H1 (cell line): ENCODE data around the gene CARD18. TPM values are rescaled to one million over a fixed set of nuclear protein-coding genes. Genes with fewer than 3 reads are reported as not detected.

Experiments used
- CTCF ChIA-PET: fragments of 300-600 bp; sonication (Branson Sonifier 250); formaldehyde crosslinking; loops from one replicate; lab custom pipeline; 2021; ENCODE audit not compliant: partially characterized antibody; lab: Charles Lee
- POLR2A ChIA-PET: fragments of 300-600 bp; sonication (Branson Sonifier 250); formaldehyde crosslinking; loops from one replicate; lab custom pipeline; 2021; ENCODE audit warnings: inconsistent platforms; ENCODE audit not compliant: partially characterized antibody; lab: Charles Lee
- DNase-seq, 2 experiments: peaks; one replicate each; pipeline versions ENCODE4 v3.0.0 to v3.0.0-alpha.2; 2010 to 2022; ENCODE audit warnings: low spot score in 2 of 2, low read depth in 1 of 2, mixed read lengths in 1 of 2
- FAIRE-seq: peaks from 2 replicates; lab custom pipeline; 2011; peaks lifted over from hg19 to GRCh38; lab: Jason Lieb, UNC
- H2AFZ ChIP-seq: 2 replicates; pipeline ENCODE4 v1.8.1; 2012; ENCODE audit warnings: low read length, inconsistent platforms
- H2AK5ac ChIP-seq: 2 replicates; pipeline ENCODE4 v1.6.1; 2013; ENCODE audit warnings: low read depth, low read length
- H2BK120ac ChIP-seq: replicated peaks from 2 replicates; pipeline ENCODE3; 2013; ENCODE audit warnings: low read depth, low read length, inconsistent platforms
- H2BK12ac ChIP-seq: 2 replicates; pipeline ENCODE4 v1.6.1; 2013; ENCODE audit warnings: low read depth, low read length
- H2BK15ac ChIP-seq: 2 replicates; pipeline ENCODE4 v1.6.1; 2013; ENCODE audit warnings: low read length
- H2BK20ac ChIP-seq: 2 replicates; pipeline ENCODE4 v1.6.1; 2013; ENCODE audit warnings: low read length
- H2BK5ac ChIP-seq: 2 replicates; pipeline ENCODE4 v1.6.1; 2013; ENCODE audit warnings: low read depth, low read length
- H3K14ac ChIP-seq: 2 replicates; pipeline ENCODE4 v1.6.1; 2013; ENCODE audit warnings: inconsistent platforms; ENCODE audit not compliant: insufficient read length
- H3K18ac ChIP-seq: 2 replicates; pipeline ENCODE4 v1.6.1; 2013; ENCODE audit warnings: low read length; ENCODE audit errors: extremely low read depth
- H3K23ac ChIP-seq: 2 replicates; pipeline ENCODE4 v1.6.1; 2013; ENCODE audit warnings: inconsistent platforms; ENCODE audit not compliant: insufficient read length
- H3K23me2 ChIP-seq: 2 replicates; pipeline ENCODE4 v1.6.1; 2013; ENCODE audit warnings: low read depth, low read length
- H3K27ac ChIP-seq: 2 replicates; pipeline ENCODE4 v1.6.1; 2011; ENCODE audit warnings: low read depth, low read length, inconsistent platforms
- H3K27me3 ChIP-seq, 4 experiments: replicated peaks in 1 of 4; 1 replicate in 1 of 4; 2 replicates in 3 of 4; pipeline versions ENCODE4 v1.6.1 to v1.8.1; 2011 to 2013; ENCODE audit warnings: low read length in 3 of 4, mild to moderate bottlenecking in 3 of 4, inconsistent platforms in 2 of 4, mixed read lengths in 2 of 4, moderate library complexity in 1 of 4; ENCODE audit not compliant: control insufficient read depth in 3 of 4, insufficient read depth in 3 of 4; ENCODE audit errors: extremely low read depth in 1 of 4
- H3K36me3 ChIP-seq, 4 experiments: 2 replicates each; pipeline versions ENCODE4 v1.6.1 to v1.8.1; 2011 to 2013; ENCODE audit warnings: mild to moderate bottlenecking in 4 of 4, low read length in 3 of 4, moderate library complexity in 2 of 4, control low read depth in 1 of 4, inconsistent platforms in 1 of 4; ENCODE audit not compliant: insufficient read depth in 4 of 4, control insufficient read depth in 2 of 4
- H3K4ac ChIP-seq: replicated peaks from 2 replicates; pipeline ENCODE3; 2013; ENCODE audit warnings: low read length, low read depth, mixed read lengths, inconsistent platforms; ENCODE audit not compliant: insufficient read length
- H3K4me1 ChIP-seq, 4 experiments: replicated peaks in 1 of 4; 1 replicate in 1 of 4; 2 replicates in 3 of 4; pipeline versions ENCODE4 v1.6.1 to v1.8.1; 2011 to 2013; ENCODE audit warnings: low read length in 3 of 4, inconsistent platforms in 2 of 4, mixed read lengths in 1 of 4; ENCODE audit not compliant: insufficient read depth in 4 of 4, control insufficient read depth in 3 of 4
- H3K4me2 ChIP-seq, 2 experiments: 2 replicates each; pipeline versions ENCODE4 v1.6.1 to v1.8.1; 2011 to 2013; ENCODE audit warnings: low read depth in 2 of 2, low read length in 2 of 2, control low read depth in 1 of 2, inconsistent platforms in 1 of 2, mild to moderate bottlenecking in 1 of 2; ENCODE audit not compliant: insufficient read depth in 1 of 2
- H3K4me3 ChIP-seq, 4 experiments: fragments of 200-600, 300-600 bp in 1 of 4; sonication (generic), shearing (Covaris generic), sonication (Bioruptor Twin) in 1 of 4; 2 replicates each; pipeline versions ENCODE4 v1.5.1 to v1.8.1; 2011 to 2016; ENCODE audit warnings: low read length in 4 of 4, low read depth in 3 of 4, control low read depth in 2 of 4, inconsistent platforms in 2 of 4, mild to moderate bottlenecking in 2 of 4, mixed read lengths in 1 of 4, moderate library complexity in 1 of 4; ENCODE audit not compliant: insufficient read depth in 2 of 4; ENCODE audit errors: extremely low read depth in 1 of 4
- H3K56ac ChIP-seq: replicated peaks from 2 replicates; pipeline ENCODE3; 2013; ENCODE audit warnings: low read depth, mild to moderate bottlenecking, mixed read lengths, low read length, inconsistent platforms; ENCODE audit not compliant: insufficient read length
- H3K79me1 ChIP-seq: 2 replicates; pipeline ENCODE4 v1.6.1; 2013; ENCODE audit warnings: low read depth, low read length, control low read depth
- H3K79me2 ChIP-seq, 2 experiments: 2 replicates each; pipeline versions ENCODE4 v1.6.1 to v1.8.1; 2012 to 2013; ENCODE audit warnings: low read length in 2 of 2, mild to moderate bottlenecking in 2 of 2, inconsistent platforms in 1 of 2; ENCODE audit not compliant: insufficient read depth in 2 of 2, control insufficient read depth in 1 of 2
- H3K9ac ChIP-seq, 4 experiments: replicated peaks in 1 of 4; 1 replicate in 1 of 4; 2 replicates in 3 of 4; pipeline versions ENCODE4 v1.6.1 to v1.8.1; 2011 to 2013; ENCODE audit warnings: low read depth in 3 of 4, low read length in 3 of 4, control low read depth in 2 of 4, mild to moderate bottlenecking in 2 of 4, moderate library complexity in 2 of 4, inconsistent platforms in 1 of 4; ENCODE audit errors: extremely low read depth in 1 of 4
- H3K9me3 ChIP-seq, 2 experiments: 2 replicates each; pipeline versions ENCODE4 v1.6.1 to v1.8.1; 2012 to 2013; ENCODE audit warnings: mild to moderate bottlenecking in 2 of 2, moderate library complexity in 2 of 2, control low read depth in 1 of 2, inconsistent platforms in 1 of 2, low read depth in 1 of 2, low read length in 1 of 2, mixed read lengths in 1 of 2; ENCODE audit not compliant: insufficient read depth in 2 of 2
- H4K20me1 ChIP-seq, 2 experiments: replicated peaks in 1 of 2; 2 replicates each; pipeline versions ENCODE3 to v1.8.1; 2011 to 2013; ENCODE audit warnings: inconsistent platforms in 2 of 2, low read length in 2 of 2, mild to moderate bottlenecking in 1 of 2; ENCODE audit not compliant: insufficient read depth in 2 of 2, control insufficient read depth in 1 of 2
- H4K5ac ChIP-seq: 2 replicates; pipeline ENCODE4 v1.6.1; 2013; ENCODE audit warnings: low read length, low read depth, mixed read lengths, inconsistent platforms; ENCODE audit not compliant: insufficient read length
- H4K8ac ChIP-seq: 2 replicates; pipeline ENCODE4 v1.8.0; 2013; ENCODE audit warnings: mild to moderate bottlenecking, moderate library complexity, low read length, inconsistent platforms; ENCODE audit not compliant: insufficient read depth; ENCODE audit errors: extremely low read depth
- H4K91ac ChIP-seq: replicated peaks from 2 replicates; pipeline ENCODE3; 2013; ENCODE audit warnings: low read length, mixed read lengths, inconsistent platforms; ENCODE audit not compliant: insufficient read length
- CTBP2 ChIP-seq: IDR thresholded peaks from 2 replicates; pipeline ENCODE4 v1.7.0; 2011; ENCODE audit warnings: borderline replicate concordance, mild to moderate bottlenecking, moderate library complexity, mixed read lengths, low read length; ENCODE audit not compliant: insufficient read depth, insufficient read length
- CTCF ChIP-seq, 3 experiments: IDR thresholded peaks; 1 replicate in 2 of 3; 2 replicates in 1 of 3; pipeline versions ENCODE4 v1.5.1 to v1.6.1; 2011; ENCODE audit warnings: low read length in 3 of 3, mild to moderate bottlenecking in 3 of 3, inconsistent platforms in 2 of 3, low read depth in 1 of 3, moderate library complexity in 1 of 3; ENCODE audit not compliant: insufficient read depth in 1 of 3; ENCODE audit errors: control extremely low read depth in 1 of 3
- JUND ChIP-seq: IDR thresholded peaks from 2 replicates; pipeline ENCODE4 v1.6.1; 2011; ENCODE audit warnings: mild to moderate bottlenecking, improper control_type of control experiment, low read length
- KDM1A ChIP-seq: fragments of 200-600, 300-600 bp; sonication (generic); IDR thresholded peaks from 2 replicates; pipeline ENCODE4 v1.7.1; 2016; ENCODE audit warnings: mild to moderate bottlenecking, low read length, borderline replicate concordance
- KDM5A ChIP-seq: fragments of 200-600 bp; IDR thresholded peaks from 2 replicates; pipeline ENCODE4 v1.7.1; 2012; ENCODE audit warnings: mild to moderate bottlenecking, low read length, inconsistent platforms, mixed read lengths
- NANOG ChIP-seq: IDR thresholded peaks from 2 replicates; pipeline ENCODE4 v1.6.1; 2011; ENCODE audit warnings: low read length, low read depth, mild to moderate bottlenecking, inconsistent platforms; ENCODE audit not compliant: insufficient read depth, poor library complexity, severe bottlenecking
- PHF8 ChIP-seq: fragments of 200-600 bp; sonication (generic); conservative IDR thresholded peaks from 2 replicates; pipeline ENCODE4 v1.7.1; 2012; ENCODE audit warnings: low read depth, mild to moderate bottlenecking, inconsistent platforms, low read length, moderate library complexity
- RBBP5 ChIP-seq: IDR thresholded peaks from 2 replicates; pipeline ENCODE4 v1.7.1; 2012; ENCODE audit warnings: low read depth, mild to moderate bottlenecking, inconsistent platforms, low read length, moderate library complexity, borderline replicate concordance
- SP1 ChIP-seq: IDR thresholded peaks from 2 replicates; pipeline ENCODE4 v1.6.1; 2011; ENCODE audit warnings: low read depth, low read length
- SUZ12 ChIP-seq: fragments of 200-600 bp; sonication (generic); IDR thresholded peaks from 2 replicates; pipeline ENCODE4 v1.6.1; 2012; ENCODE audit warnings: mild to moderate bottlenecking, inconsistent platforms, low read length, moderate library complexity, mixed read lengths
- WGBS, 2 experiments: shearing (Covaris generic) in 1 of 2; methylation state at CpG; one replicate each; pipeline versions ENCODE4 v1.1.6 to v1.1.7; 2013 to 2015; ENCODE audit warnings: low lambda C conversion rate in 2 of 2, mixed read lengths in 2 of 2, inconsistent platforms in 1 of 2, low coverage in 1 of 2, missing lambda C conversion rate in 1 of 2; ENCODE audit not compliant: insufficient replicate concordance in 2 of 2, insufficient coverage in 1 of 2, insufficient read length in 1 of 2; ENCODE audit errors: extremely low coverage in 1 of 2, missing lambda C conversion rate in 1 of 2; 5-methylcytosine and 5-hydroxymethylcytosine counted together
- polyA plus RNA-seq, 7 experiments: library from polyadenylated mRNA; depleted of rRNA in 3 of 7; stranded (reverse) in 5 of 7; unstranded in 2 of 7; fragments of >200 nt in 5 of 7; fragments of 200-250 nt in 2 of 7; gene quantifications; 1 replicate in 5 of 7; 2 replicates in 1 of 7; 4 replicates in 1 of 7; pipeline versions ENCODE4 v1.2.1 to v1.2.3, GENCODE V29; 2011 to 2013; ENCODE audit warnings: missing spikeins in 2 of 7, mixed read lengths in 2 of 7
- total RNA-seq: library from RNA; stranded (reverse); fragmentation: NEBNext Ultra II Directional; extraction: Animal tissue kit (Norgen Biotek cat#: 25700); gene quantifications from 2 replicates; pipeline ENCODE4 v1.2.1, GENCODE V29; 2021
- TF ChIP-seq, protein P1 (sequence below): IDR thresholded peaks from 2 replicates; pipeline ENCODE4 v1.6.1; 2012; ENCODE audit warnings: inconsistent platforms

The CARD18 gene
- total and polyA plus RNA-seq, 2 of the 8 experiments (the other 6 are each of a cell fraction or from before 2014, with no cell fraction given) = not detected

DNA sequence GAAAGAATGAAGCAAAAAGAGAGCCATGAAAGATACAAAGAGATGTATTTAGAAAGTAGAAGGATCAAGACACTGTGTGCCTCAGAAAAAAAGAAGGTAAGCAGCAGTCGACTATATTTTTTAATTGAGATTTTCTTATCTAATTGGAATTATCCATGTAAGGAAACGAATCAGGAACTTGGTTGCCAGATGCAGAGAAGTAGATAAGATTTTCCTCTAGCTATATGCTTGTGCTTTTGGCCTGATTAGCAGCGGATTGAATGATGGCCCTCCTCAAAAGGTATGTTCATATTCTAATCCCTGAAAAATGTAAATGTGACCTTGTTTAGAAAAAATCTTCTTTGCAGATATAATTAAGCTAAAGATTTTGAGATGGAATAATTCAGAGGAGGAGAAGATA, 43.9 kb upstream of the CARD18 start:
- Histone ChIP-seq H3K4me3 (no peak overlapping the region), H4K8ac (no peak overlapping the region), H2BK15ac (no peak overlapping the region), H3K79me2 (no peaks in the 10 kb centered on the region), H4K91ac (no peak overlapping the region), H4K20me1 (no peaks in the 10 kb centered on the region), H3K79me1 (no peaks in the 10 kb centered on the region), H3K23ac (no peak overlapping the region), H2BK12ac (no peak overlapping the region), H2BK5ac (no peak overlapping the region), H3K4me1 (no peaks in the 10 kb centered on the region), H2AFZ (no peak overlapping the region), H2AK5ac (no peak overlapping the region), H3K18ac (no peak overlapping the region), H2BK20ac (no peak overlapping the region), H3K23me2 (peaks cover 2% of the 10 kb centered on the region; the same call in 1 of the 2 replicates), H3K27ac (no peak overlapping the region), H3K56ac (no peak overlapping the region), H3K9me3 (no peaks in the 10 kb centered on the region), H3K27me3 (no peaks in the 10 kb centered on the region), H3K14ac (no peak overlapping the region), H3K36me3 (no peaks in the 10 kb centered on the region), H3K4me2 (no peak overlapping the region), H4K5ac (no peak overlapping the region), H3K4ac (no peak overlapping the region), H2BK120ac (no peak overlapping the region), H3K9ac (no peak overlapping the region)
- no peak for FAIRE-seq
- ChIA-PET POLR2A (no interaction called here), CTCF (no interaction called here)
- no peak for DNase-seq
- WGBS, 2 experiments = 93% methylated on average over 3 of the region's 3 CpGs; no CpG with 5 or more reads in 1 of the 2 experiments
- TF ChIP-seq SUZ12 (no peak), NANOG (no peak), CTBP2 (no peak), KDM5A (no peak), RBBP5 (no peak), PHF8 (no peak), SP1 (no peak), CTCF (IDR thresholded peaks at IDR 0.05; ENCODE audit: control extremely low read depth in 1 of 3, insufficient read depth in 1 of 3, low read depth in 1 of 3, low read length in 3 of 3) (no peak), KDM1A (no peak), JUND (no peak)
- TF ChIP-seq, protein P1, sequence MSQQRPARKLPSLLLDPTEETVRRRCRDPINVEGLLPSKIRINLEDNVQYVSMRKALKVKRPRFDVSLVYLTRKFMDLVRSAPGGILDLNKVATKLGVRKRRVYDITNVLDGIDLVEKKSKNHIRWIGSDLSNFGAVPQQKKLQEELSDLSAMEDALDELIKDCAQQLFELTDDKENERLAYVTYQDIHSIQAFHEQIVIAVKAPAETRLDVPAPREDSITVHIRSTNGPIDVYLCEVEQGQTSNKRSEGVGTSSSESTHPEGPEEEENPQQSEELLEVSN = no peak
